ENCODE data around the gene RPL11. TPM values are rescaled to one million over a fixed set of nuclear protein-coding genes. Genes with fewer than 3 reads are reported as not detected.

Gene RPL11
- total RNA-seq, 1 donor from 2014 or later = 2,503 TPM

GRCh38 chr1:23736437-23737134 is 45.0 kb downstream of the RPL11 start:
- Mint-ChIP-seq H3K27ac (no peak overlapping the region), H3K36me3 (peaks cover 3% of the 10 kb centered on the region), H3K27me3 (ENCODE audit: insufficient read depth, low read depth) (peaks cover 2% of the 10 kb centered on the region), H3K4me1 (no peaks in the 10 kb centered on the region), H3K9me3 (no peaks in the 10 kb centered on the region), H3K4me3 (no peak overlapping the region)
- TF ChIP-seq EZH2 (IDR thresholded peaks at IDR 0.05) (no peak), EZH2phosphoT487 (IDR thresholded peaks at IDR 0.05) (no peak), CTCF (IDR thresholded peaks at IDR 0.05) (no peak)
- no peak overlapping the region for H3K4me3 ChIP-seq
- H2AFZ ChIP-seq (replicated peaks) = no peak overlapping the region
- H3K27me3 ChIP-seq = no peaks in the 10 kb centered on the region
- no peak overlapping the region for H3K4me2 ChIP-seq
- no peaks in the 10 kb centered on the region for H4K20me1 ChIP-seq (ENCODE audit: low read depth)
- H3K9me3 ChIP-seq (ENCODE audit: low read depth) = no peaks in the 10 kb centered on the region
- H3K27ac ChIP-seq = no peak overlapping the region
- no peaks in the 10 kb centered on the region for H3K79me2 ChIP-seq (ENCODE audit: low read depth)
- H3K9ac ChIP-seq = no peak overlapping the region
- no peaks in the 10 kb centered on the region for H3K4me1 ChIP-seq
- no peak for DNase-seq (ENCODE audit: low spot score)
- H3F3A ChIP-seq (ENCODE audit: low read depth) = peaks cover under 1% of the 10 kb centered on the region
- no peaks in the 10 kb centered on the region for H3K36me3 ChIP-seq

GRCh38 chr1:23741609-23742008 is 50.0 kb downstream of the RPL11 start:
- Histone ChIP-seq H3K9me3 (ENCODE audit: low read depth) (no peaks in the 10 kb centered on the region), H4K20me1 (ENCODE audit: low read depth) (peaks cover 27% of the 10 kb centered on the region), H3F3A (ENCODE audit: low read depth) (peaks cover 27% of the 10 kb centered on the region), H3K27me3 (no peaks in the 10 kb centered on the region), H3K4me2 (no peak overlapping the region), H3K79me2 (ENCODE audit: low read depth) (peaks cover 33% of the 10 kb centered on the region), H3K36me3 (no peaks in the 10 kb centered on the region), H3K27ac (no peak overlapping the region), H3K9ac (no peak overlapping the region), H3K4me3 (no peak overlapping the region), H3K4me1 (peaks cover 10% of the 10 kb centered on the region), H2AFZ (replicated peaks) (no peak overlapping the region)
- no peak for DNase-seq (ENCODE audit: low spot score)
- peak overlapping the region; percentile 90 for H3K4me3 Mint-ChIP-seq
- H3K27ac Mint-ChIP-seq = no peak overlapping the region
- peaks cover 26% of the 10 kb centered on the region for H3K4me1 Mint-ChIP-seq
- peaks cover 5% of the 10 kb centered on the region for H3K36me3 Mint-ChIP-seq
- H3K27me3 Mint-ChIP-seq (ENCODE audit: insufficient read depth, low read depth) = peaks cover 5% of the 10 kb centered on the region
- no peak for TF ChIP-seq EZH2phosphoT487 (IDR thresholded peaks at IDR 0.05)
- TF ChIP-seq EZH2 (IDR thresholded peaks at IDR 0.05) = no peak
- TF ChIP-seq CTCF (IDR thresholded peaks at IDR 0.05) = no peak
- no peaks in the 10 kb centered on the region for H3K9me3 Mint-ChIP-seq

- Histone ChIP-seq H3K9ac (peak overlapping the region; percentile 35), H3F3A (ENCODE audit: low read depth) (peaks cover 27% of the 10 kb centered on the region), H3K4me2 (peak overlapping the region; percentile 83), H3K27ac (no peak overlapping the region), H3K27me3 (no peaks in the 10 kb centered on the region), H2AFZ (replicated peaks) (peak overlapping the region; percentile 59), H3K4me3 (peak overlapping the region; percentile 96), H3K4me1 (peaks cover 10% of the 10 kb centered on the region), H3K9me3 (ENCODE audit: low read depth) (no peaks in the 10 kb centered on the region), H3K36me3 (no peaks in the 10 kb centered on the region), H3K79me2 (ENCODE audit: low read depth) (peaks cover 44% of the 10 kb centered on the region), H4K20me1 (ENCODE audit: low read depth) (peaks cover 38% of the 10 kb centered on the region)
- H3K27ac Mint-ChIP-seq = no peak overlapping the region
- H3K9me3 Mint-ChIP-seq = no peaks in the 10 kb centered on the region
- no peak for DNase-seq (ENCODE audit: low spot score)
- H3K36me3 Mint-ChIP-seq = peaks cover 8% of the 10 kb centered on the region
- peak overlapping the region; percentile 90 for H3K4me3 Mint-ChIP-seq
- peaks cover 29% of the 10 kb centered on the region for H3K4me1 Mint-ChIP-seq
- H3K27me3 Mint-ChIP-seq (ENCODE audit: insufficient read depth, low read depth) = peaks cover 5% of the 10 kb centered on the region
- TF ChIP-seq CTCF (IDR thresholded peaks at IDR 0.05) (no peak), EZH2 (IDR thresholded peaks at IDR 0.05) (no peak), EZH2phosphoT487 (IDR thresholded peaks at IDR 0.05) (no peak)
Observed at GRCh38 chr1:23742670-23743286, 51.2 kb downstream of the RPL11 start.
